ENCODE measurements around the gene RFXAP. TPM values are rescaled to one million over a fixed set of nuclear protein-coding genes. Genes with fewer than 3 reads are reported as not detected.
"Not testable (repeated sequence)": the region's sequence is repeated elsewhere in the genome, so short reads cannot be mapped to it uniquely, and the experiment has no call there.

The RFXAP gene
- total and polyA plus RNA-seq, 3 experiments from 2014 or later, result 3.3 to 11.7 (median 10.2) TPM

- DNase-seq; H3K36me3 Mint-ChIP-seq; CTCF ChIA-PET; POLR2A ChIA-PET; H3K36me3 ChIP-seq (ENCODE audit: insufficient read depth, low read length); H3K9me3 ChIP-seq (ENCODE audit: low read length); H3K4me3 Mint-ChIP-seq; H3K27ac Mint-ChIP-seq; H3K4me3 ChIP-seq (ENCODE audit: low read length); H3K27ac ChIP-seq (ENCODE audit: low read depth, low read length); H3K27me3 ChIP-seq (ENCODE audit: insufficient read depth, low read length, poor library complexity, severe bottlenecking); H3K9me3 Mint-ChIP-seq; H3K4me1 Mint-ChIP-seq; H3K4me1 ChIP-seq (ENCODE audit: insufficient read depth, low read length): not testable (repeated sequence)
- peaks cover 14 to 58% of the 10 kb centered on the region in 2 donors for H3K27me3 Mint-ChIP-seq
Observed at GRCh38 chr13:36786175-36786574, 32.8 kb upstream of the RFXAP start.

- H3K36me3 Mint-ChIP-seq, result no peaks in the 10 kb centered on the region
- H3K9me3 Mint-ChIP-seq, result no peaks in the 10 kb centered on the region
- no peak overlapping the region for H3K4me3 Mint-ChIP-seq
- H3K27me3 Mint-ChIP-seq, result peaks cover 14 to 57% of the 10 kb centered on the region in 2 donors
- Histone ChIP-seq H3K9me3 (ENCODE audit: low read length) (no peaks in the 10 kb centered on the region), H3K4me1 (ENCODE audit: insufficient read depth, low read length) (no peaks in the 10 kb centered on the region), H3K36me3 (ENCODE audit: insufficient read depth, low read length) (no peaks in the 10 kb centered on the region), H3K27me3 (ENCODE audit: insufficient read depth, low read length, poor library complexity, severe bottlenecking) (no peaks in the 10 kb centered on the region), H3K4me3 (ENCODE audit: low read length) (no peak overlapping the region), H3K27ac (ENCODE audit: low read depth, low read length) (no peak overlapping the region)
- no peak overlapping the region for H3K27ac Mint-ChIP-seq
- H3K4me1 Mint-ChIP-seq, result no peaks in the 10 kb centered on the region
- DNase-seq, result no peak
- POLR2A ChIA-PET, result no interaction called here
- CTCF ChIA-PET, result no interaction called here
Observed at GRCh38 chr13:36787181-36787580, 31.8 kb upstream of the RFXAP start.

GRCh38 chr13:36788276-36788675 is 30.7 kb upstream of the RFXAP start:
- Histone ChIP-seq H3K4me3 (ENCODE audit: low read length) (no peak overlapping the region), H3K36me3 (ENCODE audit: insufficient read depth, low read length) (no peaks in the 10 kb centered on the region), H3K4me1 (ENCODE audit: insufficient read depth, low read length) (no peaks in the 10 kb centered on the region), H3K27ac (ENCODE audit: low read depth, low read length) (no peak overlapping the region), H3K27me3 (ENCODE audit: insufficient read depth, low read length, poor library complexity, severe bottlenecking) (no peaks in the 10 kb centered on the region), H3K9me3 (ENCODE audit: low read length) (no peaks in the 10 kb centered on the region)
- CTCF ChIA-PET, result no interaction called here
- H3K4me1 Mint-ChIP-seq, result no peaks in the 10 kb centered on the region
- H3K9me3 Mint-ChIP-seq, result no peaks in the 10 kb centered on the region
- H3K27me3 Mint-ChIP-seq, result peaks cover 14 to 46% of the 10 kb centered on the region in 2 donors
- no peaks in the 10 kb centered on the region for H3K36me3 Mint-ChIP-seq
- POLR2A ChIA-PET, result no interaction called here
- no peak overlapping the region for H3K27ac Mint-ChIP-seq
- H3K4me3 Mint-ChIP-seq, result no peak overlapping the region
- DNase-seq, result no peak

- Histone ChIP-seq H3K4me3 (ENCODE audit: low read length) (no peak overlapping the region), H3K4me1 (ENCODE audit: insufficient read depth, low read length) (no peaks in the 10 kb centered on the region), H3K27me3 (ENCODE audit: insufficient read depth, low read length, poor library complexity, severe bottlenecking) (no peaks in the 10 kb centered on the region), H3K36me3 (ENCODE audit: insufficient read depth, low read length) (no peaks in the 10 kb centered on the region), H3K9me3 (ENCODE audit: low read length) (no peaks in the 10 kb centered on the region), H3K27ac (ENCODE audit: low read depth, low read length) (no peak overlapping the region)
- Mint-ChIP-seq H3K27me3 (peaks cover 10 to 38% of the 10 kb centered on the region in 2 donors), H3K9me3 (no peaks in the 10 kb centered on the region), H3K36me3 (no peaks in the 10 kb centered on the region), H3K4me3 (no peak overlapping the region), H3K27ac (no peak overlapping the region), H3K4me1 (no peaks in the 10 kb centered on the region)
- DNase-seq, result no peak
- ChIA-PET POLR2A (no interaction called here), CTCF (no interaction called here)
Observed at GRCh38 chr13:36789061-36789460, 30.0 kb upstream of the RFXAP start.

GRCh38 chr13:36789730-36790129 is 29.3 kb upstream of the RFXAP start:
- H3K36me3 Mint-ChIP-seq, result no peaks in the 10 kb centered on the region
- H3K9me3 ChIP-seq (ENCODE audit: low read length), result no peaks in the 10 kb centered on the region
- POLR2A ChIA-PET, result no interaction called here
- no peaks in the 10 kb centered on the region for H3K27me3 ChIP-seq (ENCODE audit: insufficient read depth, low read length, poor library complexity, severe bottlenecking)
- H3K27ac Mint-ChIP-seq, result no peak overlapping the region
- no peaks in the 10 kb centered on the region for H3K4me1 Mint-ChIP-seq
- no peak overlapping the region for H3K27ac ChIP-seq (ENCODE audit: low read depth, low read length)
- H3K4me3 Mint-ChIP-seq, result no peak overlapping the region
- CTCF ChIA-PET, result no interaction called here
- no peak for DNase-seq
- no peaks in the 10 kb centered on the region for H3K9me3 Mint-ChIP-seq
- H3K27me3 Mint-ChIP-seq, result peaks cover 6 to 32% of the 10 kb centered on the region in 2 donors
- H3K4me3 ChIP-seq (ENCODE audit: low read length), result no peak overlapping the region
- H3K36me3 ChIP-seq (ENCODE audit: insufficient read depth, low read length), result no peaks in the 10 kb centered on the region
- H3K4me1 ChIP-seq (ENCODE audit: insufficient read depth, low read length), result no peaks in the 10 kb centered on the region

GRCh38 chr13:36794706-36795105 is 24.3 kb upstream of the RFXAP start:
- H3K27me3 Mint-ChIP-seq, result peaks cover 4 to 41% of the 10 kb centered on the region in 2 donors
- ChIA-PET POLR2A (no interaction called here), CTCF (no interaction called here)
- Histone ChIP-seq H3K27me3 (ENCODE audit: insufficient read depth, low read length, poor library complexity, severe bottlenecking) (no peaks in the 10 kb centered on the region), H3K27ac (ENCODE audit: low read depth, low read length) (no peak overlapping the region), H3K4me3 (ENCODE audit: low read length) (no peak overlapping the region), H3K36me3 (ENCODE audit: insufficient read depth, low read length) (no peaks in the 10 kb centered on the region), H3K9me3 (ENCODE audit: low read length) (no peaks in the 10 kb centered on the region), H3K4me1 (ENCODE audit: insufficient read depth, low read length) (no peaks in the 10 kb centered on the region)
- DNase-seq, result no peak
- no peaks in the 10 kb centered on the region for H3K4me1 Mint-ChIP-seq
- H3K36me3 Mint-ChIP-seq, result no peaks in the 10 kb centered on the region
- H3K27ac Mint-ChIP-seq, result no peak overlapping the region
- no peak overlapping the region for H3K4me3 Mint-ChIP-seq
- no peaks in the 10 kb centered on the region for H3K9me3 Mint-ChIP-seq

- no peak overlapping the region for H3K4me3 Mint-ChIP-seq
Observed at GRCh38 chr13:36795463-36795862, 23.6 kb upstream of the RFXAP start.

GRCh38 chr13:36796052-36796451 is 23.0 kb upstream of the RFXAP start:
- Mint-ChIP-seq H3K36me3 (no peaks in the 10 kb centered on the region), H3K9me3 (no peaks in the 10 kb centered on the region), H3K4me3 (no peak overlapping the region), H3K27ac (no peak overlapping the region), H3K4me1 (no peaks in the 10 kb centered on the region), H3K27me3 (peaks cover 4 to 42% of the 10 kb centered on the region in 2 donors)
- ChIA-PET CTCF (no interaction called here), POLR2A (no interaction called here)
- no peaks in the 10 kb centered on the region for H3K4me1 ChIP-seq (ENCODE audit: insufficient read depth, low read length)
- no peaks in the 10 kb centered on the region for H3K36me3 ChIP-seq (ENCODE audit: insufficient read depth, low read length)
- H3K27ac ChIP-seq (ENCODE audit: low read depth, low read length), result no peak overlapping the region
- DNase-seq, result no peak
- H3K9me3 ChIP-seq (ENCODE audit: low read length), result no peaks in the 10 kb centered on the region
- H3K4me3 ChIP-seq (ENCODE audit: low read length), result no peak overlapping the region
- no peaks in the 10 kb centered on the region for H3K27me3 ChIP-seq (ENCODE audit: insufficient read depth, low read length, poor library complexity, severe bottlenecking)

More at GRCh38 chr13:36795463-36795862, 23.6 kb upstream of the RFXAP start:
- CTCF ChIA-PET, result no interaction called here
- no peaks in the 10 kb centered on the region for H3K9me3 Mint-ChIP-seq
- Histone ChIP-seq H3K9me3 (ENCODE audit: low read length) (no peaks in the 10 kb centered on the region), H3K4me1 (ENCODE audit: insufficient read depth, low read length) (no peaks in the 10 kb centered on the region), H3K4me3 (ENCODE audit: low read length) (no peak overlapping the region), H3K27ac (ENCODE audit: low read depth, low read length) (no peak overlapping the region), H3K27me3 (ENCODE audit: insufficient read depth, low read length, poor library complexity, severe bottlenecking) (no peaks in the 10 kb centered on the region), H3K36me3 (ENCODE audit: insufficient read depth, low read length) (no peaks in the 10 kb centered on the region)
- no peaks in the 10 kb centered on the region for H3K4me1 Mint-ChIP-seq
- DNase-seq, result no peak
- POLR2A ChIA-PET, result no interaction called here
- peaks cover 4 to 42% of the 10 kb centered on the region in 2 donors for H3K27me3 Mint-ChIP-seq
- H3K36me3 Mint-ChIP-seq, result no peaks in the 10 kb centered on the region
- H3K27ac Mint-ChIP-seq, result no peak overlapping the region

- no peak overlapping the region for H3K4me3 Mint-ChIP-seq
- Histone ChIP-seq H3K9me3 (ENCODE audit: low read length) (no peaks in the 10 kb centered on the region), H3K27me3 (ENCODE audit: insufficient read depth, low read length, poor library complexity, severe bottlenecking) (no peaks in the 10 kb centered on the region), H3K27ac (ENCODE audit: low read depth, low read length) (no peak overlapping the region), H3K4me1 (ENCODE audit: insufficient read depth, low read length) (no peaks in the 10 kb centered on the region), H3K4me3 (ENCODE audit: low read length) (no peak overlapping the region), H3K36me3 (ENCODE audit: insufficient read depth, low read length) (no peaks in the 10 kb centered on the region)
- DNase-seq, result no peak
- ChIA-PET POLR2A (no interaction called here), CTCF (no interaction called here)
- peak overlapping the region in 1 of 8 donors; percentile 25 for H3K27ac Mint-ChIP-seq
- H3K27me3 Mint-ChIP-seq, result peaks cover 6 to 67% of the 10 kb centered on the region in 2 donors
- no peaks in the 10 kb centered on the region for H3K4me1 Mint-ChIP-seq
- H3K9me3 Mint-ChIP-seq, result no peaks in the 10 kb centered on the region
- no peaks in the 10 kb centered on the region for H3K36me3 Mint-ChIP-seq
Observed at GRCh38 chr13:36801035-36801434, 18.0 kb upstream of the RFXAP start.

Data from CD8-positive, alpha-beta memory T cell (primary cell).